NCI-H2081 treated with DMSO at 0.1 percent for 48 hours (cell line): ENCODE data around the gene SPEF1.

Source experiments
- DNase-seq: peaks from one replicate; lab custom pipeline; 2025; lab: John Stamatoyannopoulos, UW

SPEF1 gene

DNA sequence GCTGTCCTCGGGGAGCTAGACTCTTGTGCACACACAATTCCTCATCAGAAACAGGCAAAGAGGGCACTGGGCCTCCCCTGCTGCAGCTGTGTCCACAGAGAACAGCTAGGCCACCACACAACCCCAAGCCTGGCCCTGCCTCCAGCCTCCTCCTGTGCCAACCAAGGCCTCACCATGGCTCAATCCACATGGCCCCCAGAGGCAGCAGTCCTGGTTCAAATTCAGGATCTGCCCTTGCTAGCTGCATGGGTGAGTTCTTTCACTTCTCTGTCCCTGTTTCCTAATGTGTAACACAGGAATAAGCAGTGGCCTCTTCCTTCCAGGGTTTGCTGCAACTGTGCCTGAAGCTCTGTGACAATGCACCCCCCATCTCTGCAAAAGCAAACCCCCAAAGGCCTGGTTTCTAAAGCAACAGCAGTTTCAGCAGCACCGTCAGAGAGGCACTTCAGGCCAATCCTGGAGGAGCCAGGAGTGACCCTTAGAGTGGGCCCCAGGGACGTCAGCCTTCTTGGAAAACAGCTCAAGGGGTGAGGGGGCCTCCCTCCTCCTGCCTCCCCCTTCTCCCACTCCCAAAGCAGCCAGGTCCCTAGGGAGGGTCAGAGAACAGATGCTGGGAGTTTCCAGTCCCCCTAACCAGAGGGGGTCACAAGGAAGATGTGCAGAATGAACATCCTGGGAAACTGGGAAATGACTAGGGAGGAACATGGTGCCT is 15.9 kb downstream of the SPEF1 start:
- DNase-seq, result no peak

DNA sequence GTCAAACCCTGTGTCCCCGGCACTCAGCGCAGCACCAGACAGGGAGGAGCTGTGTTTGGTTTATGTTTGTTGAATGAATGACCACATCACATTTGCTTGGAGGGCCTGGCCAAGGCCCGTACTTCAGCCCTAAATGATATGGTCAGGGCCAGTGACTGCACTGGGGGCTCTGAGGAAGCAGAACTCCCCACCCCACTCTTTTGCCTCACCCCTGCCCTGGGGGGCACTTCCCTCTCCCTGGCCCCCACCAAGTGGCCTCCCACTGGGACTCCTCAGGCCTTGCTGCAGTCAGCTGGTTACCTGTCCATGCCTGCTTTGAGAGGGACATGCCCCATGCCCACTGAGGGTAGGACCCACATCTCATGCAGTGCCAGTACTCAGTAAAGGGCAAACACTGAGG is 16.6 kb downstream of the SPEF1 start:
- DNase-seq, result no peak

DNA sequence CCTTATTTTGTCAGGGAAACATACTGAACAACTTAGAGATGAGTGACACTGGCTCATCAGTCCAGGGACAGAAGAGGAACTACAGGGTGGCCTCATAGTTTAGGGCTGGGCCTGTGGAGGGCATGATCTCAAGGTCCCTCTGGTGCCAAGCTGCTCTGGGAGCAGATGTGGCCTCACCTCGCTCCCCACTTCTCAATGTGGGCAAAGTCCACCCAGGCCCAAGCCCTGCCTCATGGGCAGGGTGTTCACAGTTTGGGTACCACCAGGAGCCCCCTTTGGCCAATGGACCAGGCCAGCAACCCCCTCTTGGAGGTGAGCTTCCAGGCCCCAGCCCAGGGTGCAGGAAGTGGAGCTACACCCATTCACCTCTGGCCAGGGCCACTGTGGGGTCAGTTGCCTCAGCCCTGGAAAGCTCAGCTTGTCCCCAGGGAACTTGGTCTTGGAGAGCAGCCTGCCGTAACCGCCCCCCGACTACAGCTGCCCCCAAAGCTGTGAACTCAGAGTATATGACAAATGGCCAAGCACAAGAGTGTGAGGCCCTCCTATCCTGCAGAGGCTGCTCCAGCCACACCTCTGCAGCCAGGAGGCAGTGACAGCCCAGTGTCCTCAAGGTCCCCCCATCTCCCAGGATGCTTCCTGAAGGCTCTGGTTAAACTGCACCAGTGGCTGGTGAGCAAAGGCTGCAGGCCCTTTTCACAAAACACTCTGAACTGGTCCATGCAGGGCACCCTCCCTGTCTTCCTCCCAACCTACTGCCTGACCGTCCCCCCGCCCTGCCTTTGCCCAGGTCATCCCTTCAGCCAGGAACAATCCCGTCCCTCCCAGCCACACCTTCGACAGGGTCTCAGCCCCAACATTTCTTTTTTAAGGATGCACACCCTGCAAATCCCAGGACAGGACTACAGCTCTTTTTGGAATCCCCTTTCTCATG is 17.3 kb downstream of the SPEF1 start:
- no peak for DNase-seq

DNA sequence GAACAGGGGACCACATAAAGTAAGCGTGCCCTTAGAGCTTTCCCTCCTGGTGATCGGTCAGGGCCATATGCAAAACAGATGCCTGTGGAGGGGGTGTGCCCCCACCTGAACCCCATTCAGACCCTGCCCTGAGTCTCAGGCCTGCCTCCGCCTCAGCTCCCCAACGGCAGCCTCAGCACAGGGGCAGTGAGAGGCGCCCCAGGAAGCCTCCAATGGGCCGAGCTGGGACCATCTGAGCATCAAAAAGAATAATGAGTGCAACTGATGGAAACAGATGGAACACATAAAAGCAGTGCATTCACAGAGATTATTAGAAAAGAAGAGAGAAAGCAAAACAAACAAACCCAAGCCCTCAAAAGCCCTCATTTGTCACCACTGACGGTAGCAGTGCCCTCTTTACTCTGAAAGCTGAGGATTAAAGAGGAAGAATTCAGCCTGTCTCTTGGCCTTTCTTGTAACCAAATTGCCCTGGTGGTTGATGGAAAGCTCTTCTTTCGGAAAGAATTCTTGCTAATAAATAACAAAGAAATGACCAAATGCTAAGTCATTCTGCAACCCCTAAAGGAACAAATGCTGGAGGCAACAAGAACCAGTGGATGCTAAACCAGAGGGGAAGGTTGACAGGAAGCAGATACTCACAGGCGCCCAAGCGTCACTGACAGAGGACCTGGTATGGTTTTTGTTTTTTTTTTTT is 20.4 kb downstream of the SPEF1 start:
- DNase-seq, result no peak

DNA sequence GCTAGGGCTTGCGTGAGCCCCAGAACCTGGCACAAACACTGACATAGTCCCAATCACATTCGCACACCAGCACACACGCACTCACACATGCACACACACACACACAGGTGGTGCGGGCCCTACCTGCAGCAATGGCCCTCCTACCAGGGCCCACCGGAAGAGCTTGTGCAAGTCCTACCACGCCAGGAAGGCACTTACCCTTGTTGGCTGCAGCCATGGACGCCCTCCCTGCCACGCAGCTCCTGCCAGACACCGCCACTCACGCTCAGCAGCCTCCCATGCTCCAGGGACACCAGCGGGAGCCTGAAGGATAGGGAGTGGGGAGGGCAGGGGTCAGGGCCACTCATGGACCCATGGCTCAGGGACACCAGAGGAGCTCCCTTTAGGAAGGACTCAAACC is 21.4 kb downstream of the SPEF1 start:
- DNase-seq, result no peak

DNA sequence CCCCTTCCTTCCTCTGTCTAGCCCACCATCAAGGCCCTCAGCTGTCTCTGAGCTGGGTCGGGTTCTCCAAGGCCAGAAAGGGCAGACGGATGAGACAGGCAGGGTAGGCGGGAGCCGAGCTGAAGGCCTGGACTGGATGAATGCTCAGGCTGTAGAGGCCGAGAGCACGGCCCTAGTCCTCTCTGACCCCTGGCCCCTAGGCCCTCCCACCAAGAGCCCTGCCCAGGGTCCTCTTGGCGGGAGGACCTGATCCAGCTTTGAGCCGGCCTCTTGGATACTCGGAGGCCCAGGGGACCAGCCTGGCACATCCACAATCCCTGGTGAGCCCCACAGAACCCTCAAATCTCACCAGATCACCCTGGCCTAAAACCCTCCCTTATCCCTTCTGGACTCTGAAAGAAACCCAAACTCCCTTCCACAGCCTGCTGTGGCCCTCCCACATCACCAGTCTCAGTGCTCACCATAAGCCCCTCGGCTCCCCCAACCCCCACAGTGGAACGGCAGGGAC is 21.9 kb downstream of the SPEF1 start:
- no peak for DNase-seq

DNA sequence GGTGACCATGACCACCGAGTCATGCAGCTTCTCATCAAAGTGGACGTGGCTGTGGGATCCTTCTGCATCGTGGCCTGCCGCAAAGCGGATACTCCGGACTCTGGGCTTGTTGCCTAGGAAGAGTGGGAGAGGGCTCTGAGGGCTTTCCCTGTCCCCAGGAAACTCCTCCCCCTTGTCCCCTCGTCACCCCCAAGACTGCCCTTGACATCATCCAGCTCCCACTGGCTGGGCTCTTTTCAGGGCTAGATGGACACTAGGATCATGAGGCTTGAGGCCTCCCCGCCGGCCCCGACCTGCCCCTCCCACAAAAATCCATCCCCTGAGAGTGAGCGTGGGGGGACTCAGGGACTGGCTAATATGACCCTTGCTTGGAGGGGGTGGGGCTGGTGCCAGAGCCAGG is 22.7 kb downstream of the SPEF1 start:
- DNase-seq, result no peak

DNA sequence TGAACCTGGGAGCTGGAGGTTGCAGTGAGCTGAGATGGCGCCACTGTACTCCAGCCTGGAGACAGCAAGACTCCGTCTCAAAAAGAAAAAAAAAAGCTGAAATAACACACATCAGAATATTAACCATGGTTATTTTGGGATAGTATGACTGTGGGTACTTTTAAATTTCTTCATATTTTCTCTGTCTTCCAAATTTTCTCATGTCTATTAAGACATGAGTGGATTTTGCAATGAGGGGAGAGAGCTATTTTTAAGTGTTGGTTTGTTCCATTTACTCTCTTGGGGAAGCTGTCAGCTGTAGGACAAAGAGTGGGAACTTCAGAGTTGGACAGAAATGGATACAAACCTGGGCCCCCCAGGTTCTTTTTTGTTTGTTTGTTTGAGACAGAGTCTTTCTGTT is 24.0 kb downstream of the SPEF1 start:
- DNase-seq, result no peak

DNA sequence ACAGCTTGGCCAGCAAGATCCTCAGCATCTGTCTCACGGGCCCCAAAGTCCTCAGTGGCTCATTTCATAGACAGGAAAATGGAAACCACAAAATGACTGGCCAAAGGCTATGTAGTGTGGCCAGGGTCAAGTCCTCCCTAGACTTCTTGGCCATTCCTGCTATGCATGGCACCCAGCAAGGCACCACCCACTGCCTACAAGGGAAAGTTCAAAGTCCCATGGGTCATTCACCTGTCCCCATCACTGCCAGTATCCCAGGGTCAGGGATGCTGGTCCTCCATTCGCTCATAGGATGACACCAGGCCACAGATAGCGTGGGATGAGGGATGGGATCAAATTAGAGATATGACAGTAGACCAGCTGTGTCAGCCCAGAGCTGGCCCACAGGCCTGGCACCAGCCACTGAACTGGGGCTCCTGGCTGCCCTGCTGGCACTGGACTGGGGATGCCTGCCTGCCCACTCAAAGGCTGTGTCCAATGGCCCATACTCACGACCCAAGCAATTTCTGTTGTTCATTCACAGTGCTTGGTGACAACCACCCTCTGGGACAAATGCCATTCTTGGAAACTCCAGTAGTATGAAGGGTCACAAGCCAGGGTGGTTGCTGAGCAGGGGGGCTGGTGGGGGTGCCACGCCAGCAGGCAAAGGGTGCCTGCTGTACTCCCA is 25.3 kb downstream of the SPEF1 start:
- DNase-seq, result no peak

DNA sequence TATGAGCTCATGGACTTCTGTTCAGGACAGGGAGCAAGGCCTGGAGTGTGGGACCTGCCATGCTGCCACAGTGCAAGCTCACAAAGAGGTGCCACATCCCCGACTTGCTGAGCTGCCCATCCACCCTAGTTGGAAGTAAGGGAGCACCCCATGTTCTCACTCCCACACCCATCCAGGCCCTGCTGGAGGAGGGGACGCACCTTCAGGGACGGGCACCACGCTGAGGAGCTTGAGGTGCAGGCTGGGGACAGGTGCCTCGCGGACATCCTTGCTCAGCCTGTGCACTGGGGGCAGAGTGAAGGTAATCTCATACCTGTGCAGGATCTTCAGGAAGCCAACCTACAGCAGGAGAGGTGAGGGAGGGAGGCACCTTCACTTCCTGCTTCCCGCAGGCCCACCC is 26.0 kb downstream of the SPEF1 start:
- no peak for DNase-seq

DNA sequence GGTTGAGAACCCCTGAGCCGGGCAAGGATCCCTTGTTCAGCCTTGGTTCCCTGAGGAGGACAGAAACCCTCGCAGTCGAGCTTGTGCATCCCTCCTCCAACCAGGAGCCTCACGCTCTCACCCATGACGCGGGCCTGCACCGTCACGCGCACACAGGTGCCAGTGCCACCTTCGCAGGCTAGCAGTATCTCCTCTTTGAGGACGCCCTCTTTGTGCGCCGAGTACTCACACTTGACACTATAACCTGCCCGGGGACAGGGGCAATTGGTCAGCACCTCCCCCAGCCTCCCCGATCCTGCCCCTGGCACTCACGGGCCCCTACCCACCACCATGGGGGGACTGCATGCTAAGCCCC is 27.0 kb downstream of the SPEF1 start:
- DNase-seq, result no peak

DNA sequence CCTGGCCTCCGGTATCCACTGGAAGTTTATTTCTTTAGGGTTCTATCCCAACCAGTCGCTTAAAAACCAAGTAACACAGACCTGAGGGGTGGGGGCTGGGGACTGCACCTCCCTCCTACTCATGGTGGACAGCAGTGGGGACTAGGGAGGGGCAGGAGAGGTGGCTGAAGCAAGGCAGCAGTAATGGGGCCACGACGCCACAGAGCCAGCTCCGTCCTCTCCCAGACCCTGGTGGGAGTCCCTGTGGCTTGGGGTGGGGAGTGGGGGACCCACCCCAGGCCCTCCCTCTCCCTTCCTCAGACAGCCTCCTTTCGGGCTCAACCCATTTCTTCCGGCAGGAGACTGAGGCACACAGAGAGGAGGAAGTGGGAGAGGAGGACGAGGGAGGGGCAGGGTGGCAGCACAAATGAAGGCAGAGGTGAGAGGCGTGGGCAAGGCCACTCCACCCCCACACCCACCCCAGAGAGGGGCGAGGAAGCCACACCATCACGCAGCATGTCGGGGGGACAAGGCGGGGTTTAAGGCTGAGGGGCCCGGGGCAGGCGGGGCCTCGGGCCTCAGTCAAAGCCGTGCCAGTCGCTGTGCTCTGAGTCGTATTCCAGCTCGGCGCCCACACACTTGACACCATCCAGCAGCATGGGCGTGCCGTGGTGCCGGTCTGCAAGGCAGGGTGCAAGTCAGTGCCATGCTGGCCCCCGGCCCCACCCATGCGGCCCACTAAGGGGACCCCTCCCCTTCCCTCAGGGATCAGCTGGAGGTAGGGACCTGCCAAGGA is 27.6 kb downstream of the SPEF1 start:
- DNase-seq, result no peak

DNA sequence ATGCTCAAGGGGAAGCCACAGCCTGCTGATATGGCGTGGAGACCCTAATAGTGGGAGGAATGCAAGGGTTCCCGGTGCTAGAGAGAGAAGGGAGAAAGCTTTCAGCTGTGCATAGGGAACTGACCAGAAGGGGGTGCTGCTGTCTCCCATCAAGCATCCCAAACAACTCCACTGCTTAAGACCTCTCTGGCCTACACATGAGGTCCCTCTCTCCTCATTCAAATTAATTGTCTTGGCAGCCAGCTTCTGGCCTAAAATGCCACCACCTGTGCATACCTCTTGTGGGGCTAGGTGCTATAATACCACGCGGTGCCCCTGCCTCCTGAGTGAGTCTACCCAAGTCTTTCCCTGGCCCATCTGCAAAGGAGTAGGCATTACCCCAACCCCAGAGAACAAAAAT is 28.1 kb downstream of the SPEF1 start:
- no peak for DNase-seq

DNA sequence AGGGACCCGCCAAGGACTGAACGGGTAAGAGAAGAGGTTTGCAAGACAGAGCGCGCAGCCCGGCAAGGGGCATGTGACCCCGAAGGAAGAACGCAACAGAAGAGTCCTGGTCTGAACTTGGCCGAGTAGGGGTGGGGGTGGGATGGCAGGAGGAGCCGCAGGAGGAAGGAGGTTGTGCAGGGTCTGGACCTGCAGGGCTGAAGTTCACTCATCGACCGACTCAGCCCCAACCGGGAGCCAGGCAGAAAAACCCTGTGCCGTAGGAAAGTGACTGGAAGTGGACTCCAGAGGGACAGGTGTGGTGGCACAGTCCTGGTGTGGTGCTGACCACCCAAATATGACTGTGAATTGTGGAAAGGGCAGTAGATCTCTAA is 28.9 kb downstream of the SPEF1 start:
- DNase-seq, result no peak

DNA sequence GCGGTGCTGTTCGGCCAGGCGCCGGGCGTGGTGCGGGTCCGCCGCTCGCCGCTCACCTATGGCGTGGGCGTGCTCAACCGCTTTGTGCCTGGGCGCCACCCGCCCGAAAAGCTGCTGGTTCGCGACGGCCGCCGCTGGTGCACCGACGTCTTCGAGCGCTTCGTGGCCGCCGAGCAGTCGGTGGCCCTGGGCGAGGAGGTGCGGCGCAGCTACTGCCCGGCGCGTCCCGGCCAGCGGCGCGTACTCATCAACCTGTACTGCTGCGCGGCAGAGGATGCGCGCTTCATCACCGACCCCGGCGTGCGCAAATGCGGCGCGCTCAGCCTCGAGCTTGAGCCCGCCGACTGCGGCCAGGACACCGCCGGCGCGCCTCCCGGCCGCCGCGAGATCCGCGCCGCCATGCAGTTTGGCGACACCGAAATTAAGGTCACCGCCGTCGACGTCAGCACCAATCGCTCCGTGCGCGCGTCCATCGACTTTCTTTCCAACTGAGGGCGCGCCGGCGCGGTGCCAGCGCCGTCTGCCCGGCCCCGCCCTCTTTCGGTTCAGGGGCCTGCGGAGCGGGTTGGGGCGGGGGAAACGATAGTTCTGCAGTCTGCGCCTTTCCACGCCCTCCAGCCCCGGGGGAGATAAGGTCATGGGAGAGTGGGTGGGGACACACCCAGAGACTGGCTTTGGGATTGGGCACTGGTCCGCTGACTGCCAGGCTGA is 29.4 kb downstream of the SPEF1 start:
- no peak for DNase-seq

DNA sequence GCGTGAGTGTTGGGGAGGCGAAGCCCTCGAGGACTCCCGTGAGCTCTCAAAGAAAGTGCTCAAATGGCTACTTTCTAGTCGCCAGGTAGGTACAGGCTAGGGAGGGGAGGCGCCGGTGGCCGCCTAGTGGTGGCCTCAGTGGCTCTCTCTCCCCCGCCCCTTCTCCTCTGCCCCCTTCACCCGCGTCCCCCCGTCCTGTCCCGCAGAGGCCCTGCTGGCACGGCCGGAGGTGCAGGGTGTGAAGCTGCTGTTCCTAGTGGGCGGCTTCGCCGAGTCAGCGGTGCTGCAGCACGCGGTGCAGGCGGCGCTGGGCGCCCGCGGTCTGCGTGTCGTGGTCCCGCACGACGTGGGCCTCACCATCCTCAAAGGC is 30.0 kb downstream of the SPEF1 start:
- DNase-seq, result no peak

DNA sequence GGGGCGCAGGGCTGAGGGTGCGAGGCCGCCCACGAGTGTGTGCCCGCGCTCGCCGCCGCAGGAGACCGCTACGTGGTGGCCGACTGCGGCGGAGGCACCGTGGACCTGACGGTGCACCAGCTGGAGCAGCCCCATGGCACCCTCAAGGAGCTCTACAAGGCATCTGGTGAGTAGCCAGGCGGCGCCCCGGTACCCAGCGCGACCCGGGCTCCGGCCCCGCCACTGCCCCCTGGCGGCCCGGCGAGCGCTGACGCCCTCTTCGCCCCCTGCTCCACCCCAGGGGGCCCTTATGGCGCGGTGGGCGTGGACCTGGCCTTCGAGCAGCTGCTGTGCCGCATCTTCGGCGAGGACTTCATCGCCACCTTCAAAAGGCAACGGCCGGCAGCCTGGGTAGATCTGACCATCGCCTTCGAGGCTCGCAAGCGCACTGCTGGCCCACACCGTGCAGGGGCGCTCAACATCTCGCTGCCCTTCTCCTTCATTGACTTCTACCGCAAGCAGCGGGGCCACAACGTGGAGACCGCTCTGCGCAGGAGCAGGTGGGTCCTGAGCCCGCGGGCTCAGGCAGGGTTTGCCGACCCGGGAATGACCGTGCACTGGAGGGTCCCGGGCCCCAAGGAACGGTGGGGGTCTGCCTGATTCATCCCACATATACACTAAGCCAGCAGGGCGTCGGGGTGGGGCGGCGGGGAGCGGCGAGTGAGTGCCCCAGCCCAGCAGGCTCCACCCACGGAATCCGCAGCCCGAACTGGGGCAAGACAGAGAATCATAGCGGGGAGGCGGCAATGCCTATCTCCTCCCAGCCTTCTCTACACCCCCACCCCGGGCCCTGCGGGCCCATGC is 31.3 kb downstream of the SPEF1 start:
- no peak for DNase-seq

DNA sequence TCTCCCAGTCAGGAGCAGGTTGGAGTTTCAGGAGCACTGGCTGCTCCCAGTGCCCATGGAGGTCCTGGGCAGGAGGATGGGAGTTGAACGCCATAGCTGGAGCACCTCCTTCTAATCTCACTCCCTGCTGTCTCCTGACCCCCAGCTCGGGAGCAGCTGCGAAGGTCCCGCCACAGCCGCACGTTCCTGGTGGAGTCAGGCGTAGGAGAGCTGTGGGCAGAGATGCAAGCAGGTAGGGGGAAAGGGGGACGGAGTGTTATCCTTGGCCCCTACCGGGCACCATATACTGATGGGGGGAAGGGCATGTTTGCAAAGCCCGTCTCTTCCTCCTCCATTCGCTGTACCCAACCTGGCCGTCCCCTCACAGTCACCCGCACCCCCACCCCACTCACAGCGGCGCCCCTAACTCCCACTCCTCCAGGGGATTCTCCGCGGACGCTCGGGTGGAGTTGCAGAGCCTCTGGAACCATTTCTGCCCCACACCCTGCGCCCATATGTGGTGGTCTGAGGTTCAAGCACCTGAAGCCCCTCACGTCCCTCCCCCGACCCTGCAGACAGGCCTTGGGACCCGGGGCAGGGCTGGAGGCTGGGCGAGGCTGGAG is 32.1 kb downstream of the SPEF1 start:
- no peak for DNase-seq

DNA sequence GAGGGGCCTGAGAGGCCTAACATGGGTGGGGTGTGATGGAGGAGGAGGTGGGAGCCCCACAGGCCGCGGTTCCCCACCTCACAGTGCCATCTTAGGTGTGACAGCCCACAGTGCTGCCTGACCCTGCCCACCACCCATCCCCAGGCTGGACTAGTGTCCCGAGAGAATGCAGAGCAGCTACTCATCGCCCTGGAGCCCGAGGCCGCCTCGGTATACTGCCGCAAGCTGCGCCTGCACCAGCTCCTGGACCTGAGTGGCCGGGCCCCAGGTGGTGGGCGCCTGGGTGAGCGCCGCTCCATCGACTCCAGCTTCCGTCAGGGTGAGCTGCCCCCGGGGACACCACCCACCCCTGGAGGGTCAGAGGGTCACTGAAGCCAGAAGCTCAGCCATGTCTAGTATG is 33.2 kb downstream of the SPEF1 start:
- DNase-seq, result no peak

DNA sequence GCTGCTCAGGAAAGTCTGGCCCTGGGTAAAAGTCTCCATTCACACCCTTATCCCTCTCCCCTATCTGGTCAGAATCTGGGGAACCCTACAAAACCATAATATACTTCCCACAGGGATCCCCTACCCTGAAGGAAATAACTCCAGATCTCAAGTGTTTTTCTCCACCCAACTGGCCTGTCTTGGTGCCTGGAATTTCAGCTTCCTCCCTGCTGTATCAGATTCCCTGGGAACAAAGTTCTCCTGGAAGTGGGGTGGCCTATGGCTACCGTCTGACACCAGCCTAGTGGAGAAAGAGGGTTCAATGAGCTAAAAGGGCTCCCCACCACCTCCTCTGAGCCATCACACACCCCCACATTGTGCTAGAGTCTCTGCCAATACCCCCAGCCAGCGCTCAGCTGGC is 33.8 kb downstream of the SPEF1 start:
- no peak for DNase-seq
